GF-D8 (cell line): ENCODE results near the gene TBC1D10B.
"Not testable (repeated sequence)": the region's sequence is repeated elsewhere in the genome, so short reads cannot be mapped to it uniquely, and the experiment has no call there.

Experiments used
- DNase-seq: peaks from one replicate; lab custom pipeline; 2025; lab: John Stamatoyannopoulos, UW

Gene TBC1D10B

DNA sequence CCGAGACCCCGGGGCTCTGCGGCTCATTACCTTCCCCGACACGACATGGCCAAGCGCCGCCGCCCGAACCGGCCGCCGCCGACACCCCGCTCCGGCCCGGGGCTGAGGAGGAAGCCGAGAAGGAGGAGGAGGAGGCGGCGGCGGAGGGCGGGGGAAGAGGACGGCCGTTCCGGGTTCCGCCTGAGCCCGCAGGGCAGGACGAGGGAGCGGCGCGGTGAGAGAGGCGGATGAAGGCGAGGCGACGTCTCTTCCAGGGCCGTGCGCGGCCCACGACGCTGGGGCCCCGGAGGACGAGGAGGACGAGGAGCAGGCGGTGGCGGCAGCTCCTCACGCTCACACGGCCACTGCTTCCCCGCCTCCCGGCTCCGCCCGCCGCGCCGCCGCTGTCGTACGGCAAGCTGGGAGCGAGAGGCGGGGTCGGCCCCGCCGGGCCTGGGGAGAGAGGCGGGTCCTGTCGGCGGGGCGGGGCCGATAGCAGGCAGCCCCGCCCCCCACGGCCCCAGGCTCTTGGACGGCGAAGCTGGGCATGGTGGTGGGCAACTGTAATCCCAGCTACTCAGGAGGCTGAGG lies 35.2 kb downstream of the TBC1D10B start:
- DNase-seq = peak; percentile 54

DNA sequence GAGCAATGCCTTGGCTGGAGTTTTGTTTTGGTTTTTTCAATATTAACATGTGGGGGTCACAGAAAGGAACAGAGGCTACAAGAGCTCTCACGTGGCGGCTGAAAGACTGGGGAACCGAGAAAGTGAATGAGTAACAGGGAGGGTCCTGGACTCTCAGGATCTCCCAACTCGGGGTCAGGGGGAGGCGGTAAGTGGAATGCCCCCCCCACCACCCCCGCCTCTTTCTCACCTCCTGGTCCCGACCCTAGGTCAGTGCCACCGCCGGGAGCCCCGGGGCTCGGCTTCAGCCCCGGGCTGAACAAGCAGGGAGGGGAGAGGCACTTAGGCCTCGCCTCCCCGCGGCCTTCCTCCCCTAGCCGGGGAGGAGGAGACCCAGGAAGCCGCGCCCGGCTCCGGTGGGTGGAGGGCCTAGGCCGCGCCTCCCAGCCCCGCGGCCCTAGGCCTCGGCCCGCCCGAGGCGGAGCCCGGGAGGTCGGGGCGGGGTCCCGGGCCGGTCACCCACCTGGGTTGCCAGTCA lies 35.8 kb downstream of the TBC1D10B start:
- DNase-seq = not testable (repeated sequence)

DNA sequence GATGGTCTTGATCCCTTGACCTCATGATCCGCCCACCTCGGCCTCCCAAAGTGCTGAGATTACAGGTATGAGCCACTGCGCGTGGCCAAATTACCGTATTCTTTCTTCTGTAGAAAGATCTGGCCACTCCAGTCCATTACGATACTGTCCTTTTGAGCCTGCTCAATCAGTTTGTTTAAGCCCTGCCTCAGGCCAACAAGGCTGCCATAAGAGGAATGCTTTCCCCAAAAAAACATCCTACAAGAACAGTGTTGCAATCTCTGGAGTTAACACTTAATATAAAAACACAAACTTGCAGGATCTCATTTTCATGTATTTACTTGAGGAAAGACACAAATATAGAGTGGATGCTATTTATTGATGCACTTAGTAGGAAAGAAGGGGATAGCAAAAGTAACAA lies 46.1 kb downstream of the TBC1D10B start:
- not testable (repeated sequence) for DNase-seq

DNA sequence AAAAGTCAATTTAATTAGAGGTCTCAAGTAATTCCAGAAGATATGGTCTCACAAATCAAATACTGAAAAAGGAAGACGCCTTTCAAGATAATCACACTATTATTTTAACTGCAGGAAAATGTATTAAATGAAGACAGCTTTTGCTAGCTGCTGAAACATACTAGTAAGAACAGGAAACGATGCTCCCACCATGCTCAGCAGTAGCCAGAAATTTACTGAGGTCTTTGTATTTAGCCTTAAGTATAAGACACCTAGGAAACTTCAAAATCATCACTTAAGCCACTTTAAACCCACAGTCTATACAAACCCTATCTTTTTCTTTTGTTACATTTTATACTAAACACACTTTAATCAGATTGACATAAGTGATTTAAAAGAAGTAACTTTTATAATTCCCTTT lies 51.6 kb downstream of the TBC1D10B start:
- DNase-seq = not testable (repeated sequence)

DNA sequence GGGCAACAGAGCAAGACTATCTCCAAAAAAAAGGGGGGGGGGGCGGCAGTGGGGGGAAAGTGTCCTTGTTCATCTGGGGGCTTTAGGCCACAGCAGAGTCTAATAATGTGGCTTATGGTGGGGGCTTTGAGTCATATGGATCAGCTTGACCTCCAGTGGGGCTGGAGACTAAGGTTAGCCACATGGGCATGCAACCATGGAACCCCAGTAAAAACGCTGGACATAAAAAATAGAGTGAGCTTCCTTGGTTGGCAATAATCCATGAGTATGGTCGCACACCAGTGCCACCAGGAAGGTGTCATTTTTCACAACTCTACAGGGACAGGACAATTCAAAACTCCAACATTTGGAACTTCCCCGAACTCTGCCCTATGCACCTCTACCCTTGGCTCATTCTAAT lies 59.4 kb downstream of the TBC1D10B start:
- DNase-seq = not testable (repeated sequence)

DNA sequence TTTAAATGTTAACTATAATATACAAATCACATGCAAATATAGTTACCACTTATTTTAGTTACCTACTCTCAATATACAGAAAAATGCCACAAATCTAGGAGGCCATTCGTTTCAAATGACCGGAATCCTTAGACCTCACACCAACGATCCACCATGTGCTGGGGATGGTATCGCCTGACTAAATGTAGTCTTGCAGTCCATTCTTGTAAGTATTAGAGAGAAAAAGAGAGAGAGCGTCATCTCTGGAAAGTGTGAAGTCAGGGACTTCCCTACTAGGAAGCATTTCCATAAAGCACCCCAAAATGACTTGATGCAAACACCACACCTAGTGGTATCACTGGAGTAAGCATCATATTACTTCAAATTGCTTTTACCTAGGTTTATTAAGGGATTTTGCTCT lies 61.0 kb downstream of the TBC1D10B start:
- DNase-seq = not testable (repeated sequence)
